ENCODE measurements around the gene ACSM2B.

DNA sequence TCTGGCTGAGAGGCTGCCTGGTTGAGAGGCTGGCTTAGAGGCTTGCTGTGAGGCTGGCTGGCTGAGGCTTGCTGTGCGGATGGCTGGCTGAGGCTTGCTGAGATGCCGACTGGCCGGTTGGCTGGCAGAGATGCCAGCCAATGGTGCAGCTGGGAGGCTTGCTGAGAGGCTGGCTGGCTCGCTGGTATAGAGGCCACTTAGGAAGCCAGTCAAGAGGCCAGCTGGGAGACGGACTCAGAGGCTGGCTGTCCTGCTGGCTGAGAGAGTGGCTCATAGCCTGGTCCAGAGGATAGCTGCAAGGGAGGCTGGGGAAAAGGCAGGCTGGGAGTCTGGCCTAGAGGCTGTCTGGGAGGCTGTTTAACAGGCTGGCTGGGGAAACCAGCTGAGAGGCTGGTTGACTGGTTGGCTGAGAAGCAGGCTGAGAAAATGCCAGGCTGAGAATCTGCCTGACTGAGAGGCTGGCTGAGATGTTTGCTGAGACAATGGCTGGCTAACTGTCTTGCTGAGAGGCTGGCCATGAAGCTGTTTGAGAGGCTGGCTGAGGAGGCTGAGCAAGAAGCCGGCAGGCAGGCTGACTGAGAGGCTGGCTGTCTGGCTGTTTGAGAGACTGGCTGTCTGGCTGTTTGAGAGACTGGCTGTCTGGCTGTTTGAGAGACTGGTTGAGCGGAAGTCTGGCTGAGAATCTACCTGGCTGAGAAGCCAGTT is 37.5 kb upstream of the ACSM2B start:
- TF ChIP-seq ELF4 (IDR thresholded peaks at IDR 0.05) = no peak
- TF ChIP-seq, protein P1, sequence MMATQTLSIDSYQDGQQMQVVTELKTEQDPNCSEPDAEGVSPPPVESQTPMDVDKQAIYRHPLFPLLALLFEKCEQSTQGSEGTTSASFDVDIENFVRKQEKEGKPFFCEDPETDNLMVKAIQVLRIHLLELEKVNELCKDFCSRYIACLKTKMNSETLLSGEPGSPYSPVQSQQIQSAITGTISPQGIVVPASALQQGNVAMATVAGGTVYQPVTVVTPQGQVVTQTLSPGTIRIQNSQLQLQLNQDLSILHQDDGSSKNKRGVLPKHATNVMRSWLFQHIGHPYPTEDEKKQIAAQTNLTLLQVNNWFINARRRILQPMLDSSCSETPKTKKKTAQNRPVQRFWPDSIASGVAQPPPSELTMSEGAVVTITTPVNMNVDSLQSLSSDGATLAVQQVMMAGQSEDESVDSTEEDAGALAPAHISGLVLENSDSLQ (IDR thresholded peaks at IDR 0.05) = no peak
- no peak for TF ChIP-seq TARDBP (IDR thresholded peaks at IDR 0.05)
- TF ChIP-seq FOXM1 (IDR thresholded peaks at IDR 0.05; ENCODE audit: borderline replicate concordance) = no peak
- no peak for TF ChIP-seq SP1 (IDR thresholded peaks at IDR 0.05)
- TF ChIP-seq HDGF (IDR thresholded peaks at IDR 0.05; ENCODE audit: borderline replicate concordance) = no peak
- TF ChIP-seq CTBP1 (IDR thresholded peaks at IDR 0.05; ENCODE audit: borderline replicate concordance) = no peak
- TF ChIP-seq ARNT (IDR thresholded peaks at IDR 0.05) = no peak
- TF ChIP-seq BHLHE40 (IDR thresholded peaks at IDR 0.05; ENCODE audit: borderline replicate concordance) = no peak
- no peak for TF ChIP-seq NFRKB (IDR thresholded peaks at IDR 0.05)
- TF ChIP-seq LEF1 (IDR thresholded peaks at IDR 0.05; ENCODE audit: borderline replicate concordance) = no peak
